Rectal smooth muscle tissue (tissue), 1 donor: Measurements from ENCODE around the gene SMC6.

Source experiments
- H3K27ac ChIP-seq: one replicate; pipeline ENCODE4 v1.7.0; 2013; ENCODE audit warnings: low read depth, low read length, inconsistent platforms
- H3K27me3 ChIP-seq: one replicate; pipeline ENCODE4 v1.7.0; 2013; ENCODE audit warnings: low read length; ENCODE audit not compliant: control insufficient read depth, insufficient read depth
- H3K36me3 ChIP-seq: one replicate; pipeline ENCODE4 v1.7.0; 2013; ENCODE audit warnings: low read length; ENCODE audit not compliant: control insufficient read depth, insufficient read depth
- H3K4me1 ChIP-seq: one replicate; pipeline ENCODE4 v1.7.0; 2013; ENCODE audit warnings: low read length; ENCODE audit not compliant: control insufficient read depth, insufficient read depth
- H3K4me3 ChIP-seq: one replicate; pipeline ENCODE4 v1.7.0; 2013; ENCODE audit warnings: low read length
- H3K9ac ChIP-seq: one replicate; pipeline ENCODE4 v1.7.0; 2013; ENCODE audit warnings: low read length

SMC6 gene

GRCh38 chr2:17615728-17616351 is 137.8 kb downstream of the SMC6 start:
- H3K27ac ChIP-seq, result no peak overlapping the region

GRCh38 chr2:17615147-17615546 is 138.5 kb downstream of the SMC6 start:
- H3K27me3 ChIP-seq, result no peaks in the 10 kb centered on the region
- H3K4me3 ChIP-seq, result no peak overlapping the region
- no peak overlapping the region for H3K9ac ChIP-seq
- no peaks in the 10 kb centered on the region for H3K36me3 ChIP-seq
- H3K27ac ChIP-seq, result no peak overlapping the region
- no peaks in the 10 kb centered on the region for H3K4me1 ChIP-seq

More at GRCh38 chr2:17615728-17616351, 137.8 kb downstream of the SMC6 start:
- no peak overlapping the region for H3K4me3 ChIP-seq
- H3K36me3 ChIP-seq, result no peaks in the 10 kb centered on the region
- H3K27me3 ChIP-seq, result no peaks in the 10 kb centered on the region
- no peak overlapping the region for H3K9ac ChIP-seq
- H3K4me1 ChIP-seq, result no peaks in the 10 kb centered on the region

GRCh38 chr2:17614174-17614930 is 139.3 kb downstream of the SMC6 start:
- Histone ChIP-seq H3K27me3 (no peaks in the 10 kb centered on the region), H3K4me1 (no peaks in the 10 kb centered on the region), H3K4me3 (no peak overlapping the region), H3K9ac (no peak overlapping the region), H3K36me3 (no peaks in the 10 kb centered on the region), H3K27ac (no peak overlapping the region)
